HG03521 (cell line): ENCODE data around the gene NAA25.
"Not testable (repeated sequence)": the region's sequence is repeated elsewhere in the genome, so short reads cannot be mapped to it uniquely, and the experiment has no call there.

Experiments used
- ATAC-seq: cut with Tn5 transposase; IDR thresholded peaks from one replicate; pipeline ENCODE4 v1.9.1; 2021; ENCODE audit warnings: mild to moderate bottlenecking, moderate library complexity; ENCODE audit not compliant: unreplicated experiment

Gene NAA25

GRCh38 chr12:112010415-112011344 is 97.9 kb downstream of the NAA25 start:
- no peak for ATAC-seq

DNA sequence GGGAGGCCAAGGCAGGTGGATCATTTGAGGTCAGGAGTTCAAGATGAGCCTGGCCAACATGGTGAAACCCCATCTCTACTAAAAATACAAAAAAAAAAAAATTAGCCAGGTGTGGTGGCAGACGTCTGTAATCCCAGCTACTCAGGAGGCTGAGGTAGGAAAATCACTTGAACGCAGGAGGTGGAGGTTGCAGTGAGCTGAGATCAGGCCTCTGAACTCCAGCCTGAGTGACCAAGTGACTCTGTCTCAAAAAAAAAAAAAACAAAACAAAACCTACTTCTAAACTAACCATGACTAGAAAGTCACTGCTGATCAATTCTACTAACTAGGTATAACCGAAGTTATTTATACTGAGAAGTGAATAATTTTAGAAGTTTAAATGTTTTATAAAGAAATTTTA is 99.0 kb downstream of the NAA25 start:
- not testable (repeated sequence) for ATAC-seq

DNA sequence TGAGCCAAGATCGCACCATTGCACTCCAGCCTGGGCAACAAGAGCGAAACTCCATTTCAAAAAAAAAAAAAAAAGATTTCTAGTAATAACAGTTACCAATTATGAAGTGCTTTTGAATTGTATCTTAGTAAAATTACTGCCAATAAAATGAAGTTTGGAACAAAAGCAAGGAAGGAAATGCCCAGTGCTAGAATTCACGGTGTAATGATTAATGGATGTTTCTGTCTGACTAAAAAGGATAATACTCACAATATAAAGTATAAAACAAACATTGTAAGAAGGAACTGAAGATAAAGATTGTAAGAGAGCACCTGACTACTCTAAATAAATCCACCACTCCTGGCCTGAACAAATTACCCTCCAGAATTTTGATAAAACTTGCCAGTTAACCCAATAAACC is 99.7 kb downstream of the NAA25 start:
- no peak for ATAC-seq

DNA sequence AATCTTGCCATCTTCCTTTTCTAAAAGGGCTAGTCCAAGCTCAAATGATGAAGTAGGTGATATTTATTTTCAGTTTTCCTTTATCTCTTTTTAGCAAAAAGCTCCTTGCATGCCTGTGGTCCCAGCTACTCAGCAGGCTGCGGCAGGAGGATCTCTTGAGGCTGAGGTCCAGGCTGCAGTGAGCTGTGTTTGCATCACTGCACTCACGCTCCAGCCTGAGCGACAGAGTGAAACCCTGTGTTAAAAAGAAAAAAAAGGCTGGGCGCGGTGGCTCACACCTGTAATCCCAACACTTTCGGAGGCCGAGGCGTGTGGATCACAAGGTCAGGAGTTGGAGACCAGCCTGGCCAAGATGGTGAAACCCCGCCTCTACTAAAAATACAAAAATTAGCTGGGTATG is 100.6 kb downstream of the NAA25 start:
- no peak for ATAC-seq

- ATAC-seq = no peak
Measured at GRCh38 chr12:112005419-112006395, 102.9 kb downstream of the NAA25 start.

DNA sequence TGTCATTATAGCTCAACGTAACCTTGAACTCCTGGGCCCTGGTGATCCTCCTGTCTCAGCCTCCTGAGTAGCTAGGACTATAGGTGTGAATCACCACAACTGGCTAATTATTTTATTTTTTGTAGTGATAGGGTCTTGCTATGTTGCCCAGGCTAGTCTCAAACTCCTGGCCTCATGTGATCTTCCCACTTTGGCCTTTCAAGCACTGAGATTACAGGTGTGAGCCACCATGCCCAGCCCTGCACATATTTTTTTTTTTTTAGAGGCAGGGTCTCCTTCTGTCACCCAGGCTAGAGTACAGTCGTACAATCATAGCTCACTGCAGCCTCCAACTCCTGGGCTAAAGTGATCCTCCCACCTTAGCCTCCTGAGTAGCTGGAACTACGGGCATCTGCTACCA is 104.5 kb downstream of the NAA25 start:
- ATAC-seq = no peak

DNA sequence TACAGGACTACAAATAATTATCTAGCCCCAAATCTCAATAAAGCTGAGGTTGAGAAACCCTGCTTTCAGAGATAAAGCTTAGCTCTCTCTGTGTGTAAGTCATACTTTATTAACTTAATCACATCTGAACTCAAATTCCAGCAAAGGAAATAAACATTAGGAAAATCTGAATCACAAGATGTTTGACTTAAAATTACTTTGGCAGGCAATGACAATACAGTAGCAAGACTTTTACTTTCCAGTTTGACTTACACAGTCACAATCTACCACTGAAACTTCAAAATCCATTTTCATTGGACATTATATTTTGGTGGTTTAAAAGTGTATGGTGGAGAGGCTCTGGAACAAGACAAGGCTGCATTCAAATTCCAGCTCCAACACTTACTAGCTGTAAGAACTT is 107.0 kb downstream of the NAA25 start:
- no peak for ATAC-seq

DNA sequence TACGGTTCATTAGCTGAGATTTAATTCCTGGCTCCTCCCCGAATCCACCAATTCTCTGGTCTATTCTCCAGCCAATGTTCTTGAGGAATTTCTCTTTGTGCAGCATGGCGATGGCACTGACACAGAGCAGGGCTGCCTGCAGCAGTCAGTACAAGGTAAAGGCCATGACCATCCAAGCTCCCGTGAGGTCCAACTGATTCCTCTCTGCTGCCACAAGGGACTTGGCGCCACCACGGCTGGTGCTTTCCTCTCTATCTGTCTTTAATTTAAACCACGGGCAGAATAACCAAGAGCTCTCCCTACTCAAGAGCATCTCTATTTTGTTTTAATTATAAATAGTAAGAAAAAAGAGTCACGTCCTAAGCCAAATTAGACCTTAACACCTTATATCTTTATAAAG is 107.8 kb downstream of the NAA25 start:
- no peak for ATAC-seq

GRCh38 chr12:111999129-111999528 is 109.5 kb downstream of the NAA25 start:
- ATAC-seq = not testable (repeated sequence)

GRCh38 chr12:111998015-111998414 is 110.6 kb downstream of the NAA25 start:
- no peak for ATAC-seq

- no peak for ATAC-seq
Measured at GRCh38 chr12:111997300-111997699, 111.3 kb downstream of the NAA25 start.

GRCh38 chr12:111995782-111996480 is 112.7 kb downstream of the NAA25 start:
- ATAC-seq = no peak

DNA sequence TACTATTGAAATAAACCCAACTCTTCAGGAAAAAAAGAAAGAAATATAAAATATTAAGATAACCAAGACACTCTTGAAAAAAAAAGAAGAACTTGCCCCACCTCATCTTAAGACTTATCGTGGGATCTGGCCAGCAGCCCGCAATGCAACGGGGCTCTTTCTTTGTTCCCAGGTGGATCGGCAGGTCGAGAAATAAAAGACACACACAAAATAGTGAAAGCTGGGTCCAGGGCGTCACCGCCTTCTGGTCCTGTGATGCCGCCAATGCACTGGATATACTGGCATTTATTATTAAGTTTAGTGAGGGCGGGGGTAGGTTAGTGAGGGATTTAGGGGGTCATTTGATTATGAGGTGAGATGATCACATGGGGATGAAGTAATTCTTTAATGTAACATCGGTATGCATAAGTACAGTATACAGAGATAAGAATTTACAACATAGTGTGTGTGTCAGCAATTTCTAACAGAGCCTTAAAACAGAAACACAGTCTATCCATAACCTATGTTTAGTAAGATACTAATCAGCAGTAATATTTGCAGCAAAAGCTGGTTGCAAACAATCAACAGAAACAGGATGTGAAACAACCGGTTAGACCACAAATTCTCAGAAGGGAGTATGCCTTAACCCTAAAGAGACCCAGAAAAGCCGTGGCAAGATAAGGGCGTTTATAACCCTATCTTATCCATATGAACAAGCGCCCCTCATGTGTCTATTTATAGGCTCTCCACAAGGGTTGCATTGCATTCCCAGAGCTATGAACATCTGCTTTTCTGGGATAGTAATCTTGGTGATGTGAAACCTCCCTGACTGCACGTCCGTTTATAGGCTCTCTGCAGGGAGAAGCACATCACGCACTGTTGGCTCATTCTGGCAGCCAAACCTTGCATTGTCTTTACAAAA is 114.1 kb downstream of the NAA25 start:
- not testable (repeated sequence) for ATAC-seq

DNA sequence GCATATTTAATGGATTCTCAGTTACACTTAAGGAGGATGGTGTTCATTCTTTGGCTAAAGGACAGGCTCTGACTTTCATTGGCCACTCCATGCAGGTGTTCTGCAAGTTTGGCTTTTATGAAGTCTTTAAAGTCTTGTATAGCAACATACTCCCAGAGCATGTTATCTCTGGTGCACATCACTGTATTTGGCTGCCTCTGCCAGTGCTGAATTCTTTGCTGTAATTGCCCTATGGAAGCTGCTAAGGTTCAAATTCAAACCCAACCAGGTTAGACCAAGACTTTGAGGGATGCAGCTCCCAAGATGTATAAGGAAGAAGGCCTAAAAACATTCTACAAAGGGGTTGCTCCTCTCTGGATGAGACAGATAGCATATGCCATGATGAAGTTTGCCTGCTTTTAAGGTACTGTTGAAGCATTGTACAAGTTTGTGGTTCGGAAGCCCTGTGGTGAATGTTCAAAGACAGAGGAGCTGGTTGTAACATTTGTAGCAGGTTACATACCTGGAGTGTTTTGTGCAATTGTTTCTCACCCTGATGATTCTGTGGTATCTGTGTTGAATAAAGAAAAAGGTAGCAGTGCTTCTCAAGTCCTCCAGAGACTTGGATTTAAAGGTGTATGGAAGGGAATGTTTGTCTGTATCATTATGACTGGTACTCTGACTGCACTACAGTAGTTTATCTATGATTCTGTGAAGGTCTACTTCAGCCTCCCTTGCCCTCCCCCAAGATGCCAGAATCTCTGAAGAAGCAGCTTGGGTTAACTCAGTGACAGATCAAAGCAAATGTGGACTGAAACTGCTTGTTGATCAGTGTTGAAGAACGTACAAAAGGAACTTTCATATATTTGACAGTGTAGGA is 115.1 kb downstream of the NAA25 start:
- ATAC-seq = no peak

DNA sequence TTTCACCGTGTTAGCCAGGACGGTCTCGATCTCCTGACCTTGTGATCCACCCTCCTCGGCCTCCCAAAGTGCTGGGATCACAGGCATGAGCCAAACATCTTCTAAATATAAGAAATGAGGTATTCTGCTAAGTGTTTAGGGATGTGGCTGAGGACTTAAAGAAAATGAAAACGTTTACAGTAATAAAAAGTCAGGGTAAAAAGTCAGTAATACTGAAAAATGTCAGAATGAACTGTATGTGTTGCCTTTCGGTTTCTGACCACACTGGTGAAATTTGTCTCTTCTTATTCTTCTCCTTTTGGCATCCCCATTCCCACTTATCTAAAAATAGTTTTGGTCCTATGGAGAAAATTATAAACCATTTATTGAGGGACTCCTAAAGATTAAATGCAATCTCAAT is 116.1 kb downstream of the NAA25 start:
- no peak for ATAC-seq

GRCh38 chr12:111991946-111992345 is 116.6 kb downstream of the NAA25 start:
- no peak for ATAC-seq

- ATAC-seq = no peak
Measured at GRCh38 chr12:111991535-111991934, 117.0 kb downstream of the NAA25 start.

- ATAC-seq = no peak
Measured at GRCh38 chr12:111984820-111985219, 123.8 kb downstream of the NAA25 start.

DNA sequence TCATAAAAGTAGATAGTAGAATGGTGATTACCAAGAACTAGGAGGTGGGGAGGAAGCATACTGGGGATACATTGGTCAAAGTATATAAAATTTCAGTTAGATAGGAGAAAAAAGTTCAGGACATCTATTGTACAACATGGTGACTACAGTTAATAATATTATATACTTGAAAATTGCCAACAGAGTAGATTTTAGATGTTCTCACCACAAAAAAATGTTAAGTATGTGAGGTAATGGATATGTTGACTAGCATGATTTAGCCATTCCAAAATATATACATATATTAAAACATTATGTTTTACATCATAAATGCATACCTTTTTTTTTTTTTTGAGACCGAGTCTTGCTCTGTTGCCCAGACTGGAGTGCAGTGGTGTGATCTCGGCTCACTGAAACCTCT is 126.6 kb downstream of the NAA25 start:
- no peak for ATAC-seq
